Astrocyte of the spinal cord (primary cell): ENCODE data around the gene GSPT1.
"Not testable (repeated sequence)": the region's sequence is repeated elsewhere in the genome, so short reads cannot be mapped to it uniquely, and the experiment has no call there.

ENCODE experiments used
- DNase-seq: peaks from one replicate; pipeline ENCODE4 v3.0.0; 2011; ENCODE audit warnings: low read depth, low spot score
- H3K4me3 ChIP-seq: 2 replicates; pipeline ENCODE4 v1.5.1; 2011; ENCODE audit warnings: low read depth, mild to moderate bottlenecking, low read length, moderate library complexity
- in situ Hi-C: cut with HindIII; loops from 2 replicates; pipeline ENCODE4 v1.10.0; 2017; ENCODE audit warnings: low sequenced_read_pairs
- TF ChIP-seq, protein P1 (sequence below): IDR thresholded peaks from 2 replicates; pipeline ENCODE4 v1.5.1; 2012; ENCODE audit warnings: low read depth, mild to moderate bottlenecking, low read length, inconsistent platforms

Gene GSPT1

DNA sequence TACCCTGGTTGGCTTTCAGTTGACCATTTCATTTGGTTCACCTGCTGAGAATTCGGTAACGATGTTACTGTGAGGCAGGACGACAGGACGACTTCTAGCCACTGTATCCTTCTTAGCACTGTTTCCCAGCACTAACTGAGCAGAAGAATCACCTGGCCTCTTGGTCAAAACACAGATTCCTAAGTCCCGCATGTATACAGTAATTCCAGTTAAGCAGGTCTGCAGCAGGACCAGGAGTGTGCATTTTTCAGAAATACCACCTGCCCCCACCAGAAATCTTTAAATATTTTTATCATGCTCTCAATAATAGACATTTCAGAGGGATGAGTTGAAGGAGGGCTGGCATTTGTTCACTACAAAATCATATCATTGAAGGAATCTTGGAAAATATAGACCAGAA, 87.1 kb downstream of the GSPT1 start:
- no peak overlapping the region for H3K4me3 ChIP-seq
- no peak for DNase-seq
- TF ChIP-seq, protein P1, sequence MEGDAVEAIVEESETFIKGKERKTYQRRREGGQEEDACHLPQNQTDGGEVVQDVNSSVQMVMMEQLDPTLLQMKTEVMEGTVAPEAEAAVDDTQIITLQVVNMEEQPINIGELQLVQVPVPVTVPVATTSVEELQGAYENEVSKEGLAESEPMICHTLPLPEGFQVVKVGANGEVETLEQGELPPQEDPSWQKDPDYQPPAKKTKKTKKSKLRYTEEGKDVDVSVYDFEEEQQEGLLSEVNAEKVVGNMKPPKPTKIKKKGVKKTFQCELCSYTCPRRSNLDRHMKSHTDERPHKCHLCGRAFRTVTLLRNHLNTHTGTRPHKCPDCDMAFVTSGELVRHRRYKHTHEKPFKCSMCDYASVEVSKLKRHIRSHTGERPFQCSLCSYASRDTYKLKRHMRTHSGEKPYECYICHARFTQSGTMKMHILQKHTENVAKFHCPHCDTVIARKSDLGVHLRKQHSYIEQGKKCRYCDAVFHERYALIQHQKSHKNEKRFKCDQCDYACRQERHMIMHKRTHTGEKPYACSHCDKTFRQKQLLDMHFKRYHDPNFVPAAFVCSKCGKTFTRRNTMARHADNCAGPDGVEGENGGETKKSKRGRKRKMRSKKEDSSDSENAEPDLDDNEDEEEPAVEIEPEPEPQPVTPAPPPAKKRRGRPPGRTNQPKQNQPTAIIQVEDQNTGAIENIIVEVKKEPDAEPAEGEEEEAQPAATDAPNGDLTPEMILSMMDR: no peak
- in situ Hi-C loops: no loop called here

DNA sequence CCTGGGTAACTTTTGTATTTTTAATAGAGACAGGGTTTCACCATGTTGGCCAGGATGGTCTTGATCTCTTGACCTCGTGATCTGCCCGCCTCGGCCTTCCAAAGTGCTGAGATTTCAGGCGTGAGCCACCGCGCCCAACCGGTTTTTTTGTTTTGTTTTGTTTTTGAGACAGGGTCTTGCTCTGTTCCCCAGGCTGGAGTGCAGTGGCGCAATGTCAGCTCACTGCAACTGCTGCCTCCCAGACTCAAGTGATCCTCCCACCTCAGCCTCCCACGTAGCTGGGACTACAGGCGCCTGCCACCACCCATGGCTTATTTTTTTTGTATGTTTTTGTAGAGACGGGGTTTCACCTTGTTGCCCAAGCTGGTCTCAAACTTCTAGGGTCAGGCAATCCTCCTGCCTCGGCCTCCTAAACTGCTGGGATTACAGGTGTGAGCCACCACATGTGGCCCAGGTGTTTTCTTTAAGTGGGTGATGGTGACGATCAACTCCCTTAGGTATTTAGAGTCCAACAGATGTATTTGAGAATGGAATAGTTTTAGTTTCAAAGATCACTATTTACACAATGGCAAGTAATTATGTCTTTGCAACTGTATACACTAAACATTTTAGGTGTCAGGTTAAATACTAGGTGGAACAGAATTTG, 90.1 kb downstream of the GSPT1 start:
- DNase-seq, H3K4me3 ChIP-seq, in situ Hi-C loops: not testable (repeated sequence)

GRCh38 chr16:11824362-11824761, 91.4 kb downstream of the GSPT1 start:
- in situ Hi-C loops: no loop called here
- TF ChIP-seq, protein P1: no peak
- H3K4me3 ChIP-seq: no peak overlapping the region
- DNase-seq: no peak

DNA sequence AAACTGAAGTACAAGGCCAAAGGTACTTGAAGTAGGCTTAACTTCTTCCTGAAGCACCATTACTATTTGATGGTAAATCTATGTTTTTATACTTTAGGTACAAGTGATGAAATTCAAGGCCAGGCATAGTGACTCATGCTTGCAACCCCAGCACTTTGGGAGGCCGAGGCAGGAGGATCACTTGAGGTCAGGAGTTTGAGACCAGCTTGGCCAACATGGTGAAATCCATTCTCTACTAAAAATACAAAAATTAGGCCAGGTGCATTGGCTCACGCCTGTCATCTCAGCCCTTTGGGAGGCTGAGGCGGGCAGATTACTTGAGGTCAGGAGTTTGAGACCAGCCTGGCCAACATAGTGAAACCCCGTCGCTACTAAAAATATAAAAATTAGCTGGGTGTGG, 92.1 kb downstream of the GSPT1 start:
- DNase-seq, in situ Hi-C loops, H3K4me3 ChIP-seq: not testable (repeated sequence)

- in situ Hi-C loops: no loop called here
- no peak overlapping the region for H3K4me3 ChIP-seq
- no peak for DNase-seq
- TF ChIP-seq, protein P1: no peak
Measured at GRCh38 chr16:11819798-11820197, 96.0 kb downstream of the GSPT1 start.

DNA sequence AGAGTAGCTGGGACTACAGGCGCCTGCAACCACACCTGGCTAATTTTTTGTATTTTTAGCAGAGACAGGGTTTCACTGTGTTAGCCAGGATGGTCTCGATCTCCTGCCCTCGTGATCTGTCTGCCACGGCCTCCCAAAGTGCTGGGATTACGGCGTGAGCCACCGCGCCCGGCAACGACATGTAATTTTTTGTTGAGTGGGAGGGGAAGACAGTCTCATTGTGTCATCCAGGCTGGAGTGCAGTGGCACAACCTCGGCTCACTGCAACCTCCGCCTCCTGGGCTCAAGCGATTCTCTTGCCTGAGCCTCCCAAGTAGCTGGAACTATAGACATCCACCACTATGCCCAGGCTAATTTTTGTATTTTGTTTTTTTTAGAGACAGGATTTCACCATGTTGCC, 96.8 kb downstream of the GSPT1 start:
- DNase-seq, in situ Hi-C loops: not testable (repeated sequence)

More for the DNA sequence above, 96.8 kb downstream of the GSPT1 start:
- H3K4me3 ChIP-seq: not testable (repeated sequence)
